HG02884 (cell line): ENCODE results near the gene CALCR.
"Not testable (repeated sequence)": the region's sequence is repeated elsewhere in the genome, so short reads cannot be mapped to it uniquely, and the experiment has no call there.

Experiments
- ATAC-seq: cut with Tn5 transposase; IDR thresholded peaks from one replicate; pipeline ENCODE4 v1.9.1; 2021; ENCODE audit warnings: mild to moderate bottlenecking, moderate library complexity; ENCODE audit not compliant: unreplicated experiment

Gene CALCR

DNA sequence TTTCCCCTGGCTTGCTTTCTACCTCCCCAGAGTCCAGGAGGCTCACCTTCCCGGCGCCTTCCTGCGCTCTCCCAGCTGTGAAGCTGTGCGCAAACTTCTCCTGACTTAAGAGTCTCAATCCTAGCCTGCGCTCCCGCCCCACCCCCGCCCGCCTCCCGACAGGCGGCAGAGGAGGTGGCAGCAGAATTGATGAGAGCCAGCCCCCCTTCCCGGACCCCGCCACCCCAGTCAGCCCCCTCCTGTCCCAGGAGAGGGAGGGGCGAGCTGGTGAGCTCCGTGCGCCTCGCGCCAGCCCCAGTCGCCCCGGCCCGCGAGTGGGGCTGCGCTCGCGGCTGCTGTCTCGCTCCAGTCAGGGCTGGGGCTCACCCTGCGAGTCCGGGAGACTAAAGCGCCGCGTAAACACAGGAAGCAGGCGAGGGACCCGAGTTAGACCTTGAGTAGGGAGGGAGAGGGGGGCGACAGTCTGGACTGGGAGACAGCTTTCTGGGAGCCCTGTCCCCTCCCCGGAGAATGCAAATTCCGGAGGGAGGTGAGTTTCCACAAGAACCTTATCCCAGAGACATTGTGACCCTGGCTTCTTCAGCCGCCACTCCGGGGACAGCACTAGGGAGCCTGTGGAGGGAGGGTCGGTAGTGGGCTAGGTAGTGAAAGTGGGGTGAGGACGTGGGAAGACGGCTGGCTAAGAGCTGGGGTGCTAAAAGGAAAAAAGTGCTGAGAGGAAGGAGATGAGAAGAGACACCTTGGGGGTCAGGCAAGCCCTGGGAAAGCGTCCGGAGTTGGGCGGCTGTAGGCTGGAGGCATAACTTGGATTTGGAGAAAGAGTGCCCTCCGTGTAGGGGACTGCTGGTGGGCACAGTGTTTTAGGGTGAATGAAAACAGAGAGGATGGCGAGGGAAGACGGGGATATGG, at the start of gene CALCR:
TSS of gene CALCR (minus strand) at position 79 of the 909 bp plus-strand sequence. CDS start 87,743 bp downstream, outside the sequence.
- ATAC-seq: no peak

DNA sequence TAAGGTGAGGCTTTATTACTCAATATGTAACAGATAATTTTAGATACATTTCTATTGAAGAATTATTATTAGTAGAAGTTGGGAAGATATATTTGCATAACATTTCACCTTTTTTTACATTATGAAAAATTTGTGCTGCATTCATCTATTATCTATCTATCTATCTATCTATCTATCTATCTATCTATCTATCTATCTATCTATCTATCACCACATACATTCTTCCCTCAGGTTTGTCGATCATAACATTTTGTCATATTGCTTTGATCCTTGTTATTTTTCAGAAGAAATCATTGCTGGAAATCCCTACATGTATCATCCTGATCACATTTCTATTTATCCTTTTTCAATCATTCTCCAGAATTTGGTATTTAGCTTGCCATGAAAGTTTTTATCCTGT, 49.3 kb upstream of the CALCR start:
- no peak for ATAC-seq

DNA sequence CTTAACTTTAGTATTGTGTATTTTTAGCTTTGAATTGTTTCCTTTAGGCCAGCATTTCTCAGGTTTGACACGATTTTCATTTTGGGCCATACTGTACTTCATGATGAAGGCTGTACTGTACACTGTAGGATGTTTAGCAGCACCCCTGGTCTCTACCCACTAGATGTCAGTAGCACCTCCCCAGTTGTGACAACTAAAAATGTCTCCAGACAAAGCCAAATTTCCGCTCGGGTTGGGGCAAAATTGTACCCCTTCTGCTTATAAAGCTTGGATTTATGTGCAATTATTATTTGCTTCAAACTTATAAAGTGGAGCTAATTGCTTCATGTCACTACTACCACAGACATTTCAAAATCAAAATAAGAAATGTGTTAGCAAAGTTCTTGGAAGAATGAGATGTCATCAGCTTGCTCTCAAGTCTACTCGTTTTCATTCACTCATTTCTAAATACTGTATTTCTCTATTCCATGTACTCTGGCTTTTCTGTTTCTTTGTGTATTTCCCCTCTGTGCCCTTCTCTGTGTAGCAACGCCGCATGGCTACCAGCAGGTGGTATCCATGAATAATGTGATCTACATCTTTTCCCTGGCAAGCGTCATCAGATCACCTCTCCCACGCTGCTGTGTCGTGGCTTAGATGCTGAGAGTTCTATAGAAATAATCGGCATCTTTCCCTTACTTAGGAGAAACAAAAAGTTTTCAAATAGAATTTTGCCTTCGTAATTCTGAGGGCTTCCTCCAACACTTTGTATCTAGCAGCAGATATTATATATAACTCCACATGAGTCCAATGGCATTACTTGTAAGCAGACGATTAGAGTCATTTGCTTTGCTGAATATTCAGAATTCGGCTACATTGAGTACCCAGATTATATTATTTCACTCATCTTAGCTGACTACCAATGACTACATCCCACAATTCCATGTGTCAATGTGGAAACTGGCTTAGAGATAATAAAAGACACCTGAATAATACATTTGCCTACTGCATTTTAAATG, 47.8 kb upstream of the CALCR start:
- ATAC-seq: peak; percentile 51

DNA sequence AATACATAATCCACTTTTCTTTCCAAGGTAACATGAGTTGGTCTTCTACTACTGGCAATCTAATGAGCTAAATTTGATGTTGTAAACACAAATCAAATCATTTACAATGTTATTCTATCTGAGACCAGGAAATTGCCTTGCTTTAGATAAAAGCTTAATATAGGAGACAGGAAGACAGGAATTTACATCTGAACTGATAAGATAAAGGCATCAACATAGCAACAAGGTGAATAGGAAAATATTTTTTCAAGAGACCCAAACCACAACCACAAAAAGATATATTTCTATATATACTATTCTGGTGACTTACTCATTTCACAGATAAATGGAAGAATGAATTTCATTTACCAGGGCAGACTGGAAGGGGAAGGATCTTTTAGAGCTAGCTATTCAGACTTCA, 46.3 kb upstream of the CALCR start:
- no peak for ATAC-seq

DNA sequence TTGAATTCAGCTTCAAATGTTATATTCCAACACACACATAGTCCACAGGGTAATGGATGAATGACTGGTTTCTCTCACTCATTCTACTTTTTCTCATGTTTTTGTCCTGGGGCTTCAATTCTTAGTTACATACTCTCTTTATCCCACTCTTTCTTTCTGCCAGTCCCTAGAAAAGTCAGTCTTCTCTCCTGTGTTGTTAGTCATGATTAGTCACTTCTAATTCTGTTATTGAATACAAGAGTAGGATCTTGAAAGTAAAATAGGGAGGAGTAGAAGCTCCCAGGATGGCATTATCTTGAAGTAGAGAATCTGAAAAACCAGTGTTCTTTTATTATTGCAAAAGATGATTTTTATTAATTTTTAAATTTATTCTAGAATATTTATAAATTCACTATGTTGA, 45.5 kb upstream of the CALCR start:
- ATAC-seq: no peak

DNA sequence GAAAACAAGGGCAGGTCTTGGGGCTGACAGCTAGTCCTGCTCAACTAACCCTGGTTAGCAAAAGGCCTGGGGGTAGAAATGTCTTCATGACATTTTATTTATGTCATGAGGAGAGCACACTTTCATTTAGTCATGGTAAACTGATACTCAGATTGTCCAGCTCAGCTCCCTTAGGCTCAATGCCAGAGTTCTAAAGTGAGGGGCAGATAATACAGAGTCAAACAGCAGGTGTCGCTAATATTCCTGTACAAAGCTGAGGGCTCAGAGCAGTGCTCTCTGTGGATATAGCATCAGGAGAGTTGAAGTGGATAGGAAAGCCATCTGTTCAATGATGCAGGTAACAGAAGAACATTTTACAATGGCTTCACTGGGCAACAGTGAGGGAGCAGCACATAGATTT, 26.8 kb upstream of the CALCR start:
- ATAC-seq: no peak

DNA sequence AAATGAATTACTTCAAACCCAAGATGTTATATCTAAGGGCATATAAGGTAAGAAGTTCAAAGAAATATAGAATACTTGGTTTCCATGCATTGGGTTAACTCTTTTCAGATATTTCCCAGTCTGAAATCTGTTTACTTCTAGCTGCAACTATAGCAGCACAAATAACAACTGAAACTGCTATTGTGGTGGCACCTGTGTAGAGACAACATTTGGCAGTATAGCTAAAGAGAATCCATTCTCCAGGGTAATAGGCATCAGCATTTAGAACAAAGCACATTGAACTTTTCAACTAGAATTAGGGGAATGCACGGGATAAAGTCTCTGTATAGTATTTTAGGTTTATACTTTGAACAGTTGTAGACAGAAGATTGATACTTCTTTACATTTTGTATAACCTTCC, 19.7 kb upstream of the CALCR start:
- no peak for ATAC-seq

DNA sequence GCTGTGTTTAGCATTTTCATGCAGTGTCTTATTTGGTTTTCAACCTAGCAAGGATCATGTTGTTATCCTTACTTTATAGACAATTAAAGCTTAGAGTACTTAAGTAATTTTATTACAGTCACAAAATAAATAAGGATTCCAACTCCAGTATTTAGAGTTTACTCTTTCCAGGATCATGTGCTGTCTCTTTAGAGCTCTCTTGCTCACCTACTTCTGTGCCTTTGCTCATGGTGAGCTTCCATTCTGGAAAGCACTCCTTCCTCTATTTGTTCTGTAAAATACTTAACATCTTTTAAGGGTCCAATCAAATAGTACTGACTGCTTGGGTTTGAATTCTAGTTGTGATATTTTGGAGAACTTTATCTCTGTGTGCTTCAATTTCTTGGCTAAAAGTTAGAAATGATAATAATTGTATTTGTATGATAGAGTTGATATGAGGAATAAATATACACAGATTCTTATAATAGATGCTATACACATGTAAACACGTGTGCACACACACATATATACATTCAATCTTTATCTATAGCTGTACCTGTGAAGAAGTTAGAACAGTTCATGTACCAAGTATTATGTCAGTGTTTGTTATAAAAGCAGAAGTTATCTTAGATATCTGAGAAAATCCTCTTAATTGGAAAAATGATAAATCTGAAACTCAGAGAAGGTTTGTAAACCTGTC, 18.2 kb upstream of the CALCR start:
- no peak for ATAC-seq

DNA sequence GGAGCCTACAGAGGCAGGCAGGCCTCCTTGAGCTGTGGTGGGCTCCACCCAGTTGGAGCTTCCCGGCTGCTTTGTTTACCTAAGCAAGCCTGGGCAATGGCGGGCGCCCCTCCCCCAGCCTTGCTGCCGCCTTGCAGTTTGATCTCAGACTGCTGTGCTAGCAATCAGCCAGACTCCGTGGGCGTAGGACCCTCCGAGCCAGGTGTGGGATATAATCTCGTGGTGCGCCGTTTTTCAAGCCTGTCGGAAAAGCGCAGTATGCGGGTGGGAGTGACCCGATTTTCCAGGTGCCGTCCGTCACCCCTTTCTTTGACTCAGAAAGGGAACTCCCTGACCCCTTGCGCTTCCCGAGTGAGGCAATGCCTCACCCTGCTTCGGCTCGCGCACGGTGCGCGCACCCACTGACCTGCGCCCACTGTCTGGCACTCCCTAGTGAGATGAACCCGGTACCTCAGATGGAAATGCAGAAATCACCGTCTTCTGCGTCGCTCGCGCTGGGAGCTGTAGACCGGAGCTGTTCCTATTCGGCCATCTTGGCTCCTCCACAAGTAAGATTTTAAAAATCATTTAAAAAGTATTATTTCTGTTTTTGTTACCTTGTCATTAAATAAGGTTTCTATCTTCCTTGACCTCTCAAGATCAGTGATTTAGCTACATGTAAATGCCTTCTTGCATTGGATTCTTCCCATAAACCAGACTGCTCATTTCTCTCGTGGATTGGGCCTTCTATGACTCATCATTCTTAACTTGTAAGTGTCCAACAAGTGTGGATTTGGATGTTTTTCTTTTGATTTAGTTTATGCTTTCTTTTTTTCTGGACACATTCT, 16.9 kb upstream of the CALCR start:
- not testable (repeated sequence) for ATAC-seq

DNA sequence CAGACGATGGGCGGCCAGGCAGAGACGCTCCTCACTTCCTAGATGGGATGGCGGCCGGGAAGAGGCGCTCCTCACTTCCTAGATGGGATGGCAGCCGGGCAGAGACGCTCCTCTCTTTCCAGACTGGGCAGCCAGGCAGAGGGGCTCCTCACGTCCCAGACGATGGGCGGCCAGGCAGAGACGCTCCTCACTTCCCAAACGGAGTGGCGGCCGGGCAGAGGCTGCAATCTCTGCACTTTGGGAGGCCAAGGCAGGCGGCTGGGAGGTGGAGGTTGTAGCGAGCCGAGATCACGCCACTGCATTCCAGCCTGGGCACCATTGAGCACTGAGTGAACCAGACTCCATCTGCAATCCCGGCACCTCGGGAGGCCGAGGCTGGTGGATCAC, 11.9 kb upstream of the CALCR start:
- not testable (repeated sequence) for ATAC-seq

DNA sequence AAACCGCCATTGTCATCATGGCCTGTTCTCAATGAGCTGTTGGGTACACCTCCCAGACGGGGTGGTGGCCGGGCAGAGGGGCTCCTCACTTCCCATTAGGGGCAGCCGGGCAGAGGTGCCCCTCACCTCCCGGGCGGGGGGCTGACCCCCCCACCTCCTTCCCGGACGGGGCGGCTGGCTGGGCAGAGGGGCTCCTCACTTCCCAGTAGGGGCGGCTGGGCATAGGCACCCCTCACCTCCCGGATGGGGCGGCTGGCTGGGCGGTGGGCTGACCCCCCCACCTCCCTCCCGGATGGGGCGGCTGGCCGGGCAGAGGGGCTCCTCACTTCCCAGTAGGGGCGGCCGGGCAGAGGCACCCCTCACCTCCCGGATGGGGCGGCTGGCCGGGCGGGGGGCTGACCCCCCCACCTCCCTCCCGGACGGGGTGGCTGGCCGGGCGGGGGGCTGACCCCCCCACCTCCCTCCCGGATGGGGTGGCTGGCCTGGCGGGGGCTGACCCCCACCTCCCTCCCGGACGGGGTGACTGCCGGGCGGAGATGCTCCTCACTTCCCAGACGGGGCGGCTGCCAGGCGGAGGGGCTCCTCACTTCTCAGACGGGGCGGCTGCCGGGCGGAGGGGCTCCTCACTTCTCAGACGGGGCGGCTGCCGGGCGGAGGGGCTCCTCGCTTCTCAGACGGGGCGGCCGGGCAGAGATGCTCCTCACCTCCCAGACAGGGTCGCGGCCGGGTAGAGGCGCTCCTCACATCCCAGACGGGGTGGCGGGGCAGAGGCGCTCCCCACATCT, 11.4 kb upstream of the CALCR start:
- ATAC-seq: not testable (repeated sequence)

DNA sequence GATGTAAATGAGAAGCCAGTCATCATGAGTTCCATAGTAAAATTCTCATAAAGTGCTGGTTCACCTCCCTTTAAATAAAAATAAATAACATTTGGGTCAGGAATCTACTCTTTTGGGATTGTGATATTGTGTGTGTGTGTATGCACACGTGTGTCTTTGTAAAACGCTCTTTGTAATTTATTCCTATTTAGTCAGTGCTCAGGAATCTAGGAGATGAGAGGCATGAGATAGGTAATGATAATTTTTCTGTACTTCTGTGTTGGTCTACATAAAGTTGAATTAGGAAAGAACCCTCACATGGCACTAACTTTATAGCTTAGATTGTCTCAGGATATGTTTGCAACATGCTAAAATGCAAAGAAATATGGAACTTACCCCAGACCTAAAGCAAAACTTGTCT, 4.9 kb upstream of the CALCR start:
- no peak for ATAC-seq

DNA sequence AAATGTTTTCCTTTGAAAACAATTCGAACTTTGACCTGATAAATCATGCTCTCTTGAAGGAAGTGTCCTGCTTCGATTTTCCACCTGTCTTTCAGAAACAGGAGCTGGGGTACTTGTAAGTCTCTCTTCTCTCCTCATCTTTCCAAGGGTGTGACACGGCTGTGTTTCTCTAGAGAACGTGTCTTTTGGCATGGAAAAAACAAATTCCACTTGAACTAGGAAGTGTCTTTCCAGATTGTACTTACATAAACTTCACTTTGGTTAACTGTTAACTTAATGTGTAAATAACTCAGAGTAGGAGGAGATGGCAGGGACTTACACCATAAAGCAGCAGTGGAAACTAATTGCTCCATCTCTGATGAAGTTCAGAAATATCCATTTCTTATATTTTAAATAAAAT, 4.2 kb upstream of the CALCR start:
- no peak for ATAC-seq

DNA sequence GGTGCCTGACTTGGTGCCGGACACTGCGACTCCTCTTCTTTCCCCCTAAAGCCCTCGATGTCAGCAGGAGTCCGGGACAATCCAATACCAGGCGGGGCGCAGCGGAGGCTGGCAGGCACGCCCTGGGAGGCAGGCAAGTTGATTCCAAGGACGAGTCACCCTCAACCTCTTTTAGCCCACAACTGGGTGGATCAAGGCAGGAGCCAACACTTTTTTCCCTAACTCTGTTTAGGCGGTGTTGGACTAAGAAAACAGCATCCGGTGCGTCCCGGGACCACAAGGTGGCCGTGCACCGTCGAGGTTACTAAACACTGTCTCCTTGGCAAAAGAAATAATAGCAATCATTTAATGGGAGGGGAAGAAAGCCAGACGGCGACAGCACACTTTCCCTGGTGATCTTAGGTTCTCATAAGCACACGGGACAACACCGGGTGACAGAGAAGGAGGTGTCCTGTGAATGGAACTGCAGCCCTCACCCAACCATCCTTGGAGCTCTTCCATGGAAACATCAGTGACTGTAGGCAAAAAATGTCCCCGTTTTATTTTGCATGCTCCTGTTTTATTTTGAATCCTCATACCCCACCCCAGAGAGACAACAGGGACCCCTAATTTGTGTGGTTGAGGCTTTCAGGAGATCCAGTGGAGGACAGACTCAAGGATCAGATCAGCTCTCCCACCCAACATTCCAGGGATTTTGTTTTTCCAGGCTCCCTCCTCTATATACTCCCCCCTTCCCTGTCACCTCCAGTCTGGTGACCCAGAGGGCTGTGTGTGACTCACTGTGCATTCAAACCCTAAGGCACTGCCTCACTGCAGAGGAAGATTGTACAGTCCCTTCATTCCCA, 1.3 kb upstream of the CALCR start:
- ATAC-seq: no peak

DNA sequence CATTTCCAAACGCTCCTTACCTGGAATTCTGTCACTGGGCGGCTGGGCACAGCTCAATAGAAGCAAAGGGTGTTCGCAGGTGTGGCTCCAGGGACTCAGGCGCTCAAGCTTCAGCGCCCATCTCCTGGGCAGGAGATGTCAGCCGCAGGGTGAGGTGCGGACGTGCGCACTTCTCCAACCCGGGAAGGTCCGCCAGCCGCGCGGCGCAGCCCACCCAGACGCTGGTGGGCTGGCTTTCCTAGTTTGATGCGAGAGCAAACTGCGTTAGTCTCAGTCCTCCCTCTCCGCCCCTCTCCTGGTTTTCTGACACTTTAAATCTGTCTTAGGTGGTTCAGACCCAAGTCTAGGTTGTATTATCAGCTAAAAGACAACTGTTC, 267 bp downstream of the CALCR start:
- no peak for ATAC-seq

DNA sequence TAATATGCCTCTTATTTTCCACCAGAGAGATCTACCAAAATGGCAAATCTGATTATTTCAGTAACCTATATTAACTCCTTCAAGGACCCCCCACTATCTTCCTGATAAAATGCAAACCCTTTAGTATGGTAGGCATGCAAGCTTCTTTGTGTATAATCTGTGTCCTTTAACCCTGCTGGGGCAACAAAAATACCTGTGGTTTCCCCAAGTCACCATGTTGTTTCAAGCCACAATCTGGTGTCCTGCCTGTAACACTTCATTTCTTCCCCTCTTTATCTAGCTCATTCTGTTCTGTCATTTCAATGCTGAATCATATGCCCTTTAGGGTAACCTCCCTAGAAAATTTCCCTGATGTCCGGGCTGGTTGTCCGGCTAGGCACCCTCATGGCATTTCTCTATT, 5.3 kb downstream of the CALCR start:
- no peak for ATAC-seq

DNA sequence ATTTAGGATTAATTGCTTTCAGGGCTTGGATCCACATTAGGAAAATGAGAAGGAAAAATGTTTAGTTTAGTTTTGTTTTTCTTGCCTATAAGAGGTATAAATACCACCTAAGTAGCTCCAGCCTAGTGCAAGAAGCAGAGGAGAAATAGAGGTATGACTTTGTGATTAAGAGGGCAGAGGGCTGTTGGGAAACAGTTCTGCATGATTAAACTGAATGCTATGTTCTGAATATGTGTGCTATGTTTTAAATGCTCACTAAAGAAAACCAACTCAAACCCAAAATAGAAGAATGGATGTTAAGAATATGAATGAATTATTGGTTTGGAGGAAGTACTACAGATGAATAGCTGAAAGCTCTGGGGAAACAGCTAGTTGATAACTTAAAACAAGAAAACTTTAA, 7.6 kb downstream of the CALCR start:
- ATAC-seq: no peak

DNA sequence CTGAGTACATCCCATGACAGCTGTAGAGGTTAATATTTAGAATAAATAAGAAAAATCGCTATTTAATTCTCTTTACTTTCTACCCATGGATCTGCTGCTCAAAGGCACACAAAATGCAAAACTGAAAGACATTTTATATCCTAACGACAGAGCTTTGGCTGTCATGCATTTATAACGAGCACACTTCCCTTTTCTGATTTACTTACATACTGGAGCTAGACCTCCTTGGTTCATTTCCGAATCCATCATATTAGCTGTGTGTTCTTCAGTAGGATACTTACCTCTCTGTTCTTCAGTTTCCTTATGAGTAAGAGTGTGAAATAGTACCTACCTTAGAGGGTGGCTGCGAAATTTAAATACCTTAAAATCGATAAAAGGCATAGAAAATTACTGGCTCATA, 10.9 kb downstream of the CALCR start:
- ATAC-seq: no peak

DNA sequence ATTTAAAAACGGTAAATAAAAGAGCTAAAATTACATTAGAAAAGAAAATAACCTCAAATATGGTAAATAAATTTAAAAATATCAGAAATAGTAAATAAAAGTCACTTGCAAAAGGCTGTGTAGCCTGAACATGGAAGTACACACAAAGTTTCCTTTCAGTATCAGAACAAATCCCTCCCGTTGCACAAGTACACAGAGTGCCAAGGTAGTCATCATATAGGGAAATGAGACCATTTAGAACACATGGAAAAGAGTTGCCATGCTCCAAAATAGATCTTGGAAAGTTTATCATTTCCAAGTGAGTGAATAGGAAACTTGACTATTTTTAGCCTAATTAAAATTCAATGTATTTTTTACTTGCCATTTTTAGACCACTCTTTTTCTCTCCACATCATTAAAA, 11.6 kb downstream of the CALCR start:
- no peak for ATAC-seq
